Ascending aorta (tissue), 2 donors: ENCODE data around the gene ANO7. TPM values are rescaled to one million over a fixed set of nuclear protein-coding genes. Genes with fewer than 3 reads are reported as not detected.

Experiments used
- DNase-seq, 2 donors: peaks; one replicate each; pipeline ENCODE4 v3.0.0-alpha.2; 2019; ENCODE audit warnings: low spot score in 2 of 2
- H3K27ac ChIP-seq, 2 donors: fragments of 200-600 bp; sonication (generic); one replicate each; pipeline ENCODE4 v1.5.1; 2016 to 2017; ENCODE audit warnings: mild to moderate bottlenecking in 1 of 2
- H3K27me3 ChIP-seq: fragments of 200-600 bp; sonication (generic); one replicate; pipeline ENCODE4 v1.5.1; 2017
- H3K36me3 ChIP-seq, 2 donors: fragments of 200-600 bp; sonication (generic); one replicate each; pipeline ENCODE4 v1.5.1; 2016
- H3K4me1 ChIP-seq, 2 donors: fragments of 200-600 bp; sonication (generic); one replicate each; pipeline ENCODE4 v1.5.1; 2016 to 2017; ENCODE audit warnings: mild to moderate bottlenecking in 1 of 2
- H3K4me3 ChIP-seq, 2 donors: fragments of 200-600 bp; sonication (generic); one replicate each; pipeline ENCODE4 v1.5.1; 2016 to 2017; ENCODE audit warnings: mild to moderate bottlenecking in 1 of 2
- H3K9me3 ChIP-seq, 2 donors: fragments of 200-600 bp; sonication (generic); one replicate each; pipeline ENCODE4 v1.5.1; 2016
- intact Hi-C: fragments of 100-400 bp; cut with DNase I; formaldehyde crosslinking; loops from one replicate; pipeline ENCODE4 v1.15.1; 2023
- total RNA-seq: library from RNA; depleted of rRNA; stranded (reverse); fragments of >200 nt; gene quantifications from one replicate; pipeline ENCODE4 v1.1.0, GENCODE V29; 2016
- TF ChIP-seq, protein P1 (sequence below), 3 experiments: fragments of 200-600 bp in 2 of 3; fragments of 450-650 bp in 1 of 3; sonication (generic) in 2 of 3; IDR thresholded peaks; one replicate each; pipeline ENCODE4 v1.5.1; 2016 to 2019; ENCODE audit warnings: antibody characterized with exemption in 3 of 3, mild to moderate bottlenecking in 1 of 3, moderate library complexity in 1 of 3

The ANO7 gene, protein sequence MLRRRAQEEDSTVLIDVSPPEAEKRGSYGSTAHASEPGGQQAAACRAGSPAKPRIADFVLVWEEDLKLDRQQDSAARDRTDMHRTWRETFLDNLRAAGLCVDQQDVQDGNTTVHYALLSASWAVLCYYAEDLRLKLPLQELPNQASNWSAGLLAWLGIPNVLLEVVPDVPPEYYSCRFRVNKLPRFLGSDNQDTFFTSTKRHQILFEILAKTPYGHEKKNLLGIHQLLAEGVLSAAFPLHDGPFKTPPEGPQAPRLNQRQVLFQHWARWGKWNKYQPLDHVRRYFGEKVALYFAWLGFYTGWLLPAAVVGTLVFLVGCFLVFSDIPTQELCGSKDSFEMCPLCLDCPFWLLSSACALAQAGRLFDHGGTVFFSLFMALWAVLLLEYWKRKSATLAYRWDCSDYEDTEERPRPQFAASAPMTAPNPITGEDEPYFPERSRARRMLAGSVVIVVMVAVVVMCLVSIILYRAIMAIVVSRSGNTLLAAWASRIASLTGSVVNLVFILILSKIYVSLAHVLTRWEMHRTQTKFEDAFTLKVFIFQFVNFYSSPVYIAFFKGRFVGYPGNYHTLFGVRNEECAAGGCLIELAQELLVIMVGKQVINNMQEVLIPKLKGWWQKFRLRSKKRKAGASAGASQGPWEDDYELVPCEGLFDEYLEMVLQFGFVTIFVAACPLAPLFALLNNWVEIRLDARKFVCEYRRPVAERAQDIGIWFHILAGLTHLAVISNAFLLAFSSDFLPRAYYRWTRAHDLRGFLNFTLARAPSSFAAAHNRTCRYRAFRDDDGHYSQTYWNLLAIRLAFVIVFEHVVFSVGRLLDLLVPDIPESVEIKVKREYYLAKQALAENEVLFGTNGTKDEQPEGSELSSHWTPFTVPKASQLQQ
- 0.43 TPM for total RNA-seq

DNA sequence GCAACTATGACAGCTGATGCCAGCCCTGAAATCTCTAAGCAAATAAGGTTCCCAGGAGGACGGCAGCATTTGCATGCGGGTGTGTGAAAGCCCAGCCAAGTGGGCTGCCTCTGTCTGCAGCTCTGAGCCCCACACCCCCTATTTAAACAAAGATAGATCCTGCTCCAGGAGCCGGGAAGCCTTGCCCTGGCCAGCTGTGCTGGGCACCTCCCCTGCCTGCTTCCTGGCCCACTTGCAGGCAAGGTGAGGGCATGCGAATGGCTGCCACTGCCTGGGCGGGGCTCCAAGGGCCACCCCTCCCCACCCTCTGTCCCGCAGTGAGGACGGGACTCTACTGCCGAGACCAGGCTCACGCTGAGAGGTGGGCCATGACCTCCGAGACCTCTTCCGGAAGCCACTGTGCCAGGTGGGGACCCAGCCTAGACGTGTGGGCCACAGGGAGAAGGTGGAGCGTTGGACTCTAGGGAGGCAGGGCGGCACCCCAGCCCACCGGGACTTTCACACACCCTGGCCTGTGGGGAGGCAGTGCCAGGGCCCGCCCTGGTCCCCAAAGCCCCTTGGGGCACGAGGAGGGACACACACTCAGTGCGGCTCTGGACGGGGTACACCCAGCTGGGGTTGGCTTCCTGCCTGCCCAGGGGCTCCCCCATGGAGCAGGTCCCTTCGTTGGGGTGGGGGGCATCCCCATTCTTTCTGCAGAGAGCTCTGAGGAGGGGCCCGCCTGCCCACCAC lies at the start of gene ANO7:
ANO7 (plus strand) TSS at position 317 of the 732 bp plus-strand sequence. CDS start 1,387 bp downstream, outside the sequence.
- Histone ChIP-seq H3K27ac (no peak within 1 kb of the TSS), H3K36me3 (peaks cover under 1 to 5% of the 10 kb centered on the region in 2 donors), H3K9me3 (no peaks in the 10 kb centered on the region), H3K4me1 (no peaks in the 10 kb centered on the region), H3K4me3 (no peak within 1 kb of the TSS), H3K27me3 (no peaks in the 10 kb centered on the region)
- intact Hi-C loops = no loop called here
- TF ChIP-seq, protein P1, sequence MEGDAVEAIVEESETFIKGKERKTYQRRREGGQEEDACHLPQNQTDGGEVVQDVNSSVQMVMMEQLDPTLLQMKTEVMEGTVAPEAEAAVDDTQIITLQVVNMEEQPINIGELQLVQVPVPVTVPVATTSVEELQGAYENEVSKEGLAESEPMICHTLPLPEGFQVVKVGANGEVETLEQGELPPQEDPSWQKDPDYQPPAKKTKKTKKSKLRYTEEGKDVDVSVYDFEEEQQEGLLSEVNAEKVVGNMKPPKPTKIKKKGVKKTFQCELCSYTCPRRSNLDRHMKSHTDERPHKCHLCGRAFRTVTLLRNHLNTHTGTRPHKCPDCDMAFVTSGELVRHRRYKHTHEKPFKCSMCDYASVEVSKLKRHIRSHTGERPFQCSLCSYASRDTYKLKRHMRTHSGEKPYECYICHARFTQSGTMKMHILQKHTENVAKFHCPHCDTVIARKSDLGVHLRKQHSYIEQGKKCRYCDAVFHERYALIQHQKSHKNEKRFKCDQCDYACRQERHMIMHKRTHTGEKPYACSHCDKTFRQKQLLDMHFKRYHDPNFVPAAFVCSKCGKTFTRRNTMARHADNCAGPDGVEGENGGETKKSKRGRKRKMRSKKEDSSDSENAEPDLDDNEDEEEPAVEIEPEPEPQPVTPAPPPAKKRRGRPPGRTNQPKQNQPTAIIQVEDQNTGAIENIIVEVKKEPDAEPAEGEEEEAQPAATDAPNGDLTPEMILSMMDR (IDR thresholded peaks at IDR 0.05) = no peak
- no peak for DNase-seq

DNA sequence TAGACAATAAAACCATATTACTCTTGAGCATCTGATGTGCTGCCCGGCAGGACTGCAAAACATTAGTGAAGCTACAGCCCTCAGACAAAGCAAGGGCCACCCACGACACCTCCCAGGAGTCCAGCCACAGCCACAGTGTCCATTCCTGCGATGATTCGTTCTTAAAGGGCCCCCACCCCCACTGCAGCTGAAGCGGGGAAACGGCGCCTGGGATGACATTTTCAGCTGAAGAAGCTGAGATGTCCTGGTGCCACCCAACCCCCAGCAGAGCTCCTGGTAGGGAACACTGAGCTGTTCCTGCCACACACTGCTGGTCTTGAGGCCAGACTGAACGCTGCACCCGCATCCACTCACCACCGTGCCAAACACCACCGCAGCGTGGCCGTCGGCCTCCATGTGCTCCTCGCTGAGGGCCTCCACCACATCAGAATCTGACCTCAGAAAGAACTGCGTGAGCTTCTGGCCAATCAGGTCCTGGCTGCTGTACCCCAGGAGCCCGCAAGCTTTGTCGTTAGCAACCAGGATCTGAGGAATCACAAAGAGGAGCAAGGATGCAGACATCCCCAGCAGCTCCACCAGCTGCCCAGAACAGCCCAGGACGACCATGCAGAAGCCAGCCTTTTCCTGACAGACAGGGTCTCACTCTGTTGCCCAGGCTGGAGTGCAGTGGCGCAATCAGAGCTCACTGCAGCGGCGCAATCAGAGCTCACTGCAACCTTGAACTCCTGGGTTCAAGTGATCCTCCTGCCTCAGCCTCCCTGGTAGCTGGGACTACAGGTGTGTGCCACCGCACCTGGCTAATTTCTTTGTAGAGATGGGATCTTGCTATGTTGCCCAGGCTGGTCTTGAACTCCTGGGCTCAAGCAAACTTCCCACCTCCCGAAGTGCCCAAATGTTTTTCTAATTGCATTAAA lies 48.7 kb upstream of the ANO7 start:
- H3K4me3 ChIP-seq = no peak overlapping the region
- no peaks in the 10 kb centered on the region for H3K4me1 ChIP-seq
- H3K27me3 ChIP-seq = no peaks in the 10 kb centered on the region
- H3K9me3 ChIP-seq = no peaks in the 10 kb centered on the region
- intact Hi-C loops = loop anchor here (10.0 kb wide), 1 partner anchor 575 kb away; the partner anchor contains the start of genes DUSP28 and RNPEPL1
- no peaks in the 10 kb centered on the region for H3K36me3 ChIP-seq
- TF ChIP-seq, protein P1 (IDR thresholded peaks at IDR 0.05) = no peak
- DNase-seq = no peak
- no peak overlapping the region for H3K27ac ChIP-seq

DNA sequence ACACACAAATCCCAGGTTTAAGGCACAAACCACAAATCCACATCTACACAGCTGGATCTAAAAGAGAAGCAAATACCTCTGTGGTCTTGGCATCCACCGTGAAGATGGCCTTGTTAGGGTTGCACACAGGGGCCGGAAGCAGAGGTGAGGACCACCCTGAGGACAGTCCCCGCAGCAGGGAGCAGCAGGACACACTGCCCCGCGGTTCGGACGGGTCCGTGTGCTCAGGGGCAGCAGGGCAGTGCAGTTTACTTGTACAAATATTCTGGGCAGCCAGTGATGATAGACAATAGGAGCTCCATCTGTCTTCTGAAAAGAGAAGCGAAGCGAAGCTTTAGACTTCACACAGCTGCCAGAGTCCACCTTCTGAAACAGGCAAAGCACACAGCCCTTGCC lies 48.0 kb upstream of the ANO7 start:
- DNase-seq = no peak
- no peaks in the 10 kb centered on the region for H3K9me3 ChIP-seq
- no peaks in the 10 kb centered on the region for H3K4me1 ChIP-seq
- H3K4me3 ChIP-seq = no peak overlapping the region
- TF ChIP-seq, protein P1 (IDR thresholded peaks at IDR 0.05) = no peak
- no peaks in the 10 kb centered on the region for H3K27me3 ChIP-seq
- intact Hi-C loops = loop anchor here (10.0 kb wide), 1 partner anchor 576 kb away; the partner anchor contains the start of genes DUSP28 and RNPEPL1
- no peaks in the 10 kb centered on the region for H3K36me3 ChIP-seq
- no peak overlapping the region for H3K27ac ChIP-seq

DNA sequence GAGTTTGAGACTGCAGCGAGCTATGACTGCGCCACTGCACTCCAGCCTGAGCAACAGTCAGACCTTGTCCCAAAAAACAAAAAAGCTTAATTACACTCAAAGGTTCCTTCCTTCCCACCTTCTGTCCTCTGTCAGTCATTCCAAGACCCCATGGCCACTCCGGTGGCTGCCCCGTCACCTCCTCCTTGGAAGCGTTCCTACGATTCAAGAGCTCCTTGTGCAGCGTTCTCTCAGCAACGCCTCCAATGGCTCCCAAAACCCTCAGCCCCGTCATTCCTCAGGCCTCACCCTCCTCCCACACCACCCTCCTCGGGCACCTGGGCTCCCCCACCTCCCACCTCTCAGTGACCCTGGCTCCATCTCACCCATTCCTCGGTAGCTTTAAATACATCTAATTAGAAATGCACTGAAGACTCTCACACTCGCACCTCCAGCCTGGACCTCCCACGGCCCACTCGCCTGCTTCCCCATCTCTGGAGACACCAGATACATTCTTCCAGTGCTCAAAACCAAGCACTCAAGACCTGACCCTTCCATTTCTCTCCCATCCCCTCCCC lies 47.2 kb upstream of the ANO7 start:
- no peaks in the 10 kb centered on the region for H3K36me3 ChIP-seq
- DNase-seq = no peak

More for the DNA sequence above, 47.2 kb upstream of the ANO7 start:
- Histone ChIP-seq H3K4me3 (no peak overlapping the region), H3K27me3 (no peaks in the 10 kb centered on the region), H3K4me1 (no peaks in the 10 kb centered on the region), H3K9me3 (no peaks in the 10 kb centered on the region), H3K27ac (no peak overlapping the region)
- TF ChIP-seq, protein P1 (IDR thresholded peaks at IDR 0.05) = no peak
- intact Hi-C loops = loop anchor here (10.0 kb wide), 1 partner anchor 576 kb away; the partner anchor contains the start of genes DUSP28 and RNPEPL1
